Ishikawa (cell line): ENCODE results near the gene IGDCC3.

Source experiments
- FOXM1 ChIP-seq: IDR thresholded peaks from 2 replicates; pipeline ENCODE4 v1.6.1; 2012; ENCODE audit warnings: low read depth, borderline replicate concordance
- NFIC ChIP-seq: IDR thresholded peaks from 2 replicates; pipeline ENCODE4 v1.6.1; 2012
- RAD21 ChIP-seq: IDR thresholded peaks from 2 replicates; pipeline ENCODE4 v1.6.1; 2012; ENCODE audit warnings: low read depth
- TAF1 ChIP-seq: IDR thresholded peaks from 2 replicates; pipeline ENCODE4 v1.6.1; 2012; ENCODE audit warnings: low read depth, mild to moderate bottlenecking
- TCF12 ChIP-seq: IDR thresholded peaks from 2 replicates; pipeline ENCODE4 v1.6.1; 2012; ENCODE audit warnings: low read depth
- TEAD4 ChIP-seq: IDR thresholded peaks from 2 replicates; pipeline ENCODE4 v1.6.1; 2012
- YY1 ChIP-seq: IDR thresholded peaks from 2 replicates; pipeline ENCODE4 v1.6.1; 2012; ENCODE audit warnings: low read depth
- TF ChIP-seq, protein P1 (sequence below): IDR thresholded peaks from 2 replicates; pipeline ENCODE4 v1.6.1; 2012
- TF ChIP-seq, protein P2 (sequence below): IDR thresholded peaks from 2 replicates; pipeline ENCODE4 v1.6.1; 2012

DNA sequence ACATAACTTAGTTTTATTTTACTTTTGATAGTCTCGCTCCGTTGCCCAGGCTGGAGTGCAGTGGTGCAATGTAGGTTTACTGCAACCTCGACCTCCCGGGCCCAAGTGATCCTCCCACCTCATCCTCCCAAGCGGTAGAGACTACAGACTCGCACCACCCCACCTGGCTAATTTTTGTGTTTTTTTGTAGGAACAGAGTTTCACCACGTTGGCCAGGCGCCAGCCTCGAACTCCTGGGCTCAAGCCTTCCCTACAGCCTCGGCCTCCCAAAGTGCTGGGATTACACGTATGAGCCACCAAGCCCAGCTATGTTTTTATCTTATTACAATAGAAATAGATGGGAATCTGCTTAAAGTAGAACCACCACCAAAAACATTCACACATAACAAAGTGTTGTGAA lies 79.1 kb downstream of the IGDCC3 start:
- TF ChIP-seq, protein P1, sequence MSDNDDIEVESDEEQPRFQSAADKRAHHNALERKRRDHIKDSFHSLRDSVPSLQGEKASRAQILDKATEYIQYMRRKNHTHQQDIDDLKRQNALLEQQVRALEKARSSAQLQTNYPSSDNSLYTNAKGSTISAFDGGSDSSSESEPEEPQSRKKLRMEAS = no peak
- TF ChIP-seq NFIC (no peak), FOXM1 (no peak), TCF12 (no peak), YY1 (no peak), RAD21 (no peak), TAF1 (no peak), TEAD4 (no peak)
- TF ChIP-seq, protein P2, sequence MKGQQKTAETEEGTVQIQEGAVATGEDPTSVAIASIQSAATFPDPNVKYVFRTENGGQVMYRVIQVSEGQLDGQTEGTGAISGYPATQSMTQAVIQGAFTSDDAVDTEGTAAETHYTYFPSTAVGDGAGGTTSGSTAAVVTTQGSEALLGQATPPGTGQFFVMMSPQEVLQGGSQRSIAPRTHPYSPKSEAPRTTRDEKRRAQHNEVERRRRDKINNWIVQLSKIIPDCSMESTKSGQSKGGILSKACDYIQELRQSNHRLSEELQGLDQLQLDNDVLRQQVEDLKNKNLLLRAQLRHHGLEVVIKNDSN = no peak
